ENCODE measurements around the gene NECTIN1.

NECTIN1 gene

DNA sequence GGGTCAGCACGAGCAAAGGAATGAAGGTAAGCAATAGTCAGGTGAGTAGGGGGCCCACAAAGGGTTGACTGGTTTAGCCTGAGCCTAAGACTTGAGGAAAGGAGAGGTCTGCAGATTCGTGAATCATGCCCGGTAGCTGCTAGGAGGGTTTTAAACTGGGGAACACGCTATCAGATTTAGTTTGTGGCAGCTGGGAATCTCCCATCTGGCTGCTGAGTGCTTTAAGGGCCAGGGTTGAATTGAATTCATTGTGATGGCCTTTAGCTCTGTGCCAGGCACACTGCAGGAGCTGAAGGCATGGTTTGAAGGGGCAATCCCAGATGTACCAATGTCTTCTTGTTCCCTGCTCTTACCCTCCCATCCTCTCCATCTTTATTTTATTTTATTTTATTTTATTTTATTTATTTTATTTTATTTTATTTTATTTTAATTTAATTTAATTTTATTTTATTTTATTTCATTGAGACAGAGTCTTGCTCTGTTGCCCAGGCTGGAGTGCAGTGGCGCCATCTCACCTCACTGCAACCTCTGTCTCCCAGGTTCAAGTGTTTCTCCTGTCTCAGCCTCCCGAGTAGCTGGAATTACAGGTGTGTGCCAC, 1.9 kb upstream of the NECTIN1 start:
- no peak for DNase-seq

DNA sequence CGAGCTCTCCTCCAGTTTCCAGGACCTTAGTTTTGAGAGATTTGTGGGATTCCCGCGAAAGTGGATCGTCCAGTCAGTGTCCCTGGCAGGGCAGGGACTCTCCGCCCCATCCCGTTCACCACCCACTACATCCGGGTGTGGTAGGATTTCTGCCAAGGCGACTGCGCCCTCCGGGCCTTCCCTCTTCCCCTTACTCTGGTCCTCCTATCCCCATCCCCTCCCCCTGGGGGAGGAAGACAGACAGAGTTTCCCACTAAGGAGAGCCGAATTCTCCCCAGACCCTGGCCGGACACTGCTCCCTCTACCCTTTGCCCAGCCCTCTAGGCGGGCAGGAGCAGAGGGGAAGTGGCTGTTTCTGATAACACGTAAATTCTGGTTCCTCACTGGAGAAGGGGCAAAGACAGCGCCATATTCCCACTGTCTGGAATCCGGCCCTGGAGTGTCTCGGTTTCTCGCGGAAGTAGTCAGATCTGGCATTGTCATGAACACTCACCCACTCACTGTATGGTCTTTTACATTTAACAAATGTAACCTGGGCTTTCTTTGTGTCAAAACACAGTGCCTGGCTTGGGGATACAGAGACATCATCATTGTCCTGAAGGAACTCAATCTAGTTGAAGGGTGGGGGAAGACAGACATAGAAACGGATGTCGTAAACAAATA, 1.1 kb upstream of the NECTIN1 start:
- no peak for DNase-seq

DNA sequence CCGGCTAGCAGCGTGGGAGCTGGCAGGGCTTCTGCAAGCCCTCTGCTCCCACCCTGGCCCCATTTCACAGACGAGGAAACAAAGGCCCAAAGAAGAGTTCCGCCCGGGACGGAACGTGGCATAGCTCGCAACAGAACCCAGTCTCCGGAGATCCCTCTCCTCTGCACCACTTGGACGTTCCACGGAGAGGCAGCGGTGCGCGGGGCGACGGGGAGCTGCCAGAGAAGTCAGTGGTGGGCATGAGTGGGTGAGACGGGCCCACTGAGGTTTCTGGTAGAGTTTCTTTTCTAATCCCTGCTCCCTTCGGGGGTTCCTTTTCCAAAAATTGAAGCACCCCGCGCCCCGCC, 554 bp upstream of the NECTIN1 start:
- DNase-seq: no peak

DNA sequence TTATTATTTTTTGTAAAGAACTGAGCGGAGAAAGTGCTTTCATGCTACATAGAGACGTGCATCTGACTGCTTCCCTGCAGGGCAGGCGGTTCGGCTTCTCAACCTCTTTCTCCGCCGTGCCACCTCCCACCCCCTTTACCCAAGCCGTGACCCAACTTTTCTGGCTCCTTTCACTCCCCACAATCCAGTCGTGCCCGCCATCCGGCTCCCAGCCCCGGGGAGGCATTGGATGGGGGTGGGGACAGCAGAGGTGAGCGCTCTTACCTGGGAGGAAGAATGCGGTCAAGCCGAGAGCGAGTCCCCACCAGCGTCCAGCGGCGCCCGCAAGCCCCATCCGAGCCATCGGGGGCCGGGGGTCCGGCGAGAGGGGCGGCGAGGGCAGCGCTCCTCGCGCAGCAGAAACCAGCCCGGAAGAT, 781 bp downstream of the NECTIN1 start:
- DNase-seq: peak; percentile 15

DNA sequence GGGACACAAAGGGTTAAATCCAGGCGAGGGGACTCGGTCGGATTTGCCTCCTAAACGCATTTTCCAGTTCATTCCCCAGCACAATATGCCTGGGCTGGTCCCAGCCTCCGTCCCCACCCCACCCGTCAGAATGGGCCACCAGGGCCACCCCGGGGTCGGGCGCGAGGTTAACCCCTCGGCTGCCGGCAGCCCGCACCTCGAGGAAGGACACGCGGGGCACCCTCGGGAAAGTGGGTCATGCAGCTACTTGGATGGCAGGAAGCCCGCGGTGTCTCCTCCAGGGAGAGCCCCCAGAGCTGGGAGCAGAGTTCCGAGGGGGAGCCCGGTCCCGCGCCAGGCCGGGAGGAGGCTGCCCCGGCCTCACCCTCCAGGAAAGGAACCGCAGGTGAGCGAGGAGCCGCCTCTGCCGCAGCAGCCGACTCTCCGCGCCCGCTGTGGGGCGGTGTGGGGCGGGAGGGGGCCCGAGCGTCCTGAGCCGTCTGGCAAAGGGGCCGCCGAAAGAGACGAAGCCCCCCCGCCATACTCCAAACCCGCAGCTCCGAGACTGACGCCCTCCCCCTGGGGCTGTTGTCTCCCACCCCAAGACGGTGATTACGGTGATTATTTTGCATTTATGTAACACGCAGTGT, 1.4 kb downstream of the NECTIN1 start:
- peak; percentile 39 for DNase-seq

DNA sequence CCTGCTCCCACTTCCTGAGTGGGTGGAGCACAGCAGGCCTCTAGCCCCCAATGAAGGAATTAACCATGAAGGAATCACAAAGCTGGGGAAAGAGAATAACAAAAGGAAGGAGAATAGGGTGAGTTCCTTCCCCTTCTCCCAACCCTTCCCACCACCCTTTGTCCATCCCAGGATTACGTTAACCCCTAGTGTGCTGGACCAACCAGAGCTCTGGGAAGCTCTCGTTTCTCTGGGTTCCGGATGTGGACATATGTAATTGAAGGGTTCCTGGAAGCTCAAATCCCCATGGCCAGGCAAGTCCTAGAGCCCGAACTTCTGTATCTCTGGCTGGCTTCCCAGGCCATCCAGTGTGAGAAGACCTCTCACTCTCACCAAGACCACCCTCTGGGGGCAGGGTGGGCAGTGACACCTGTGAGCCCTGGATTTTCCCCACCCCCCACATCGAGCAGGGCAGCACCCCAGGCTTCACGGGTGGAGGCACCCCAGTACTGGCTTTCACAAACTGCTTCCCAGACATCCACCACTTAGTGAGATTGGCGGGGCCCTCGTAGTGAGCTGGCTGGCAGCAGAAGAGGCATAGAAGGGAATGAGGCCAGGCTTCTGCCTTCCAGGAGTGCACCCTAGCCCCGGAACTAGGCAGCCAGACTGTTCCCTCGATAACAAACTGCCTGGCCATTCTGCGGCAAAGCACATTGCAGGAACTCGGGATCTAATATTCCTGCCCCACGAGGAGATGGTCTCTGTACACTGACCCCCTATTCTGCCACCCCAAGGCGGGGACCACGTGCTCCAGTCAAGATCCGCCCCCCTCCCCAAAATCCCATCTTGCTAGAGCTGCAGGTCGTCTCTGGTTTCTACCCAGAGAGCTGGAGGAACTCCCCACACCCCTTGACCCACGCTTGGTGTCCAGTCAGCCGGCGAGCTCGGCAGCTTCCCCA, 2.1 kb downstream of the NECTIN1 start:
- no peak for DNase-seq

DNA sequence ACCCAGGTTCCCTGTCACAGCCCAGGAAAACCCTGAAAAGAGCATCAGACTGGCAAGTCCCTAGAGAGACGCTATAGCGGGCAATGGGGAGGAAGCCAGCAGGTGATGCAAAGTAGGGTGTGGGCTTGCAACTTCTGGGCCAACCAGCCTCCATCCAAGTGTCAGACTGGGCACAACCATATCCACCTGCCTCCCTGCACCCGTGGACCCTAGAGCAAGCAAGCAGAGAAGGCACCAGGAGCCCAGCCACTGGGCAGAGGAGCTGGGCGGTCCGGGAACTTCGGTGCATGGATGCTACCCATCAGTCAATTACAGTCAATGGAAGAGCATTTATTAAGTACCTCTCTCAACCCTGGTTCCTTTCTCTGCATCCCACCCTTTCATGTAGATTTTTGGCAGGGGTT, 2.8 kb downstream of the NECTIN1 start:
- DNase-seq: no peak

DNA sequence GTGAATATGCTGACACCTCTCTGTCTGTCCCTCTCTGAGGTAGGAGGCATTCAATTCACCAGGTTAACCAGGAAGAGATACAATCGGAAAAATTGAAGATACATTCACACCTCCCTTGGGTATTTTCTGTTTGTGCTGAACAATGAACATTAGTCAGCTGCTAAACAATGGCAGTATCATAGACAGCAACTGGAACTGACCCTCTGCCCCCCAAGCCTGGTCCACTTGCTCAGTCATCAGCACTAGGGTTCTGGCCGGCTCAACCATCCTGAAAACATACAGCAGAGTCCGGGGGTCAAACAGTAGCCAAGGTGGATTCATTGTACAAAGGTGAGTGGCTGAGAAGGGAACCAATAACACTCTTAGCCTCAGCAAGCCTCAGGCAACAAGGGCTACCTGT, 4.0 kb downstream of the NECTIN1 start:
- no peak for DNase-seq

DNA sequence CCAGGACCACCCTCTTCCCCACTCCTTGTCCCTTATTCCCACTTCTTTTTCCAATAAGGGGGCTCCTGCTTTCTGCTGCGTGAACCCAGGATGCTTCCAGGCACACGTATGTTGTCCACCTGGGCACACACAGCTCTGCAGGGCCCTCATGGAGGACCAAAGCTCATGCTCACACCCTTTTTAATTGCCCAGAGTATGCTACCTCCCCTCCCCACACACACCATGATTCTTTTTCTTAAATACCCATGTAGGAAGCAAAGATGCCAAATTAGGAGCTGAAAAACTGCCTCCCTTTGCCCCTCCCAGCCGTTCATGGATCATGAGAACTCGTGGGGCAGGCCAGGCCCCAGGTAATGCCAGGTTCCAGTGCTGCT, 5.1 kb downstream of the NECTIN1 start:
- DNase-seq: no peak

DNA sequence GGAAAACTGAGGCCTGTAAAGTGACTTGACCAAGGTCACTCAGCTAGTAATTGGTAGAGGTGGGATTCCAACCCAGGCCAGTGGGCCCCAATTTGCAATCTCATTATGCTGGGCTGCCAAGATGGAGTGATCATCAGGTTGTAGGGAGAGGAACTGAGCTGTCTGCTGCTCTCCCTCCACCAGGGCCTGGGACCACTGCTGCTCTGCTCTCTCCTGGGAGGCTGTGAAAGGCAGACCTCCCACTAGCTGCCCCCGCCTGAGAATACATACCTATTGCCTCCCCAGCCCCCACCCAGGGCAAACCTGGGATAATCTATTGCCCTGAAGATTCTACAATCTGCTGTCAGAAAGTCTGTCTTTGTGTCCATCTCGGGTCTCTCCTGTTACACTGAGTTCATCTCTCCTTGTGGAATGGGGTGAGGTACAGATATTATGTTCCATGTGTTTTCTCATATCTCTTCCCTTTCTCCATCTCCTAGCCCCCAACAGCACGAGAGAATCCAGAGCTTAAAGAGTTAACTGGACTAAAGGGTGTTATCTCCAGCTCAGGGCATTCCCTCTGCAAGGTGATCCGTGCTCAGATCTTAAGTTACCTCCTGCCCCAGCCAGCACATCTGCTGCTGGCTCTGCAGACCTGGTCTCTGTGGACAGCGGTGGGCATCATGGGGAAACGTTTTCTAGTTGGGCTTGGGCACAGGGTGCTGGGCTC, 5.6 kb downstream of the NECTIN1 start:
- no peak for DNase-seq

DNA sequence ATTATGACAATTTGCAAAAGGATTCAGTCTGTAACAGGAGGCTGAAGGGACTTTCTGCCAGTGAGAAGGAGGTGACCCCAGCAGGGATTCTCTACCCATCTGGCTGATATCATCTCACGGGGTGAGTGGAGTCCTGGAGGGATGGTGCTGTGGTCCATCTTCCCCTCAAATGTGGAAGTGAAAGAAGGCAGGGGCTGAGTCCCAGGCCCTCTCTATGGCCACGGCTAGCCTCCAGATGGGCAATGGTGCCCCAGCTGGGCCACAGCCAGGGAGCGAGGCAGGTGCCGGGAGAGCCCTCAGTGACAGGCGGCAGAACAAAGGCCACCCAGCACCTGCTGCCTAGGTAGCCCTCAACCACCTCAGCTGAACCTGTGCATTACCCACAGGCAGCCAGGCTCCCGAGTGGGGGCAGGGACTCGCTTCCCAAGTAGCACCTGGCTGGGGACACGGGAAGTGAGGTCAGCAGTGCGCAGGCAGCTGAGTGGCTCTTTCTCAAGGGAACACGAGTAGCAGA, 6.7 kb downstream of the NECTIN1 start:
- DNase-seq: no peak

DNA sequence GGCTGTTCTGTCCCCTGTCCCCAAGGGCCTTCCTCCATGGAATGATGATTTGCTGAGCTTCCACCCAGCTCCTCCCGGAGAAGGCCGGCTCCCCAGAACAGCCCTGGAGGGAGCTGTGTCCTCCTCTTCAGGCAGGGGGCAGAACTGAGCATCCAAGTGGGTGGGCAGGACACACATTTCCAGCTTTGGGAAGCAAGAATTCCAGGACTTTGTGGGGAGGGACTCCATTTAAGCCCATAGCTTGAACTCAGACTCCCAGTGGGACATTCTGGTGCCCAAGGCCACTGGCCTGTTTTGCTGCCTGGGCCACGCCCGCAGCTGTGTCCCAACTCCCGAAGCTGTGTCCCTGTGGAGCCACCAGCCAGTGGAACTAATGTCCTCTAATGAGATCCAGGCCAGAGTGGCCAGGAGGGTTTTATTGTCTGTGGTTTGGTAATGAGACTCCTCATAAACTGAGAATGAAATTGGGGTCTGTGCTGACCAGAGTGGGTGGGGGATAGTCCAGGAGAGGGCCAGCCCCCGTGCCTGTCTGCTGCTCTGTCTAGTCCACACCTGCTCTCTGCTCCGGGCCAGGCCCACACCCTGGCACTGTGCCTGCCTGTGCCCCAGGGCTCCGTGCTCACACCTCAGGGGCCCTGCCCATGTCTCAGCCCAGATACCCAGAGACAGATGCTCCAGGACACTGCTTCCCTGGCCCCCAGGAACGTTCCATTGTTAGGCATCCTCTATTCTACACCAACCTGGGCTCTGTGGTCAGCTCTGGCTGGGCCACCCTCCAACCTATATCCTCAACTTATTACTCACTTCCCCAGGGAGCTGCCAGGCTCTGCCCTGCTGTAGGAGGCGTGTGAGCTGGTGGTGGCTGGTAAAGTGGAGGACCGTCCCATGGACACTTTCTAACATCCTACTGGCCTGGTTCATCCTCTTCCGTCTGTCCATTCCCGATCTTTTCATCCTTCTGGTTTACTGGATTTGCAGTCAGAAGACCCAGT, 7.6 kb downstream of the NECTIN1 start:
- DNase-seq: no peak

DNA sequence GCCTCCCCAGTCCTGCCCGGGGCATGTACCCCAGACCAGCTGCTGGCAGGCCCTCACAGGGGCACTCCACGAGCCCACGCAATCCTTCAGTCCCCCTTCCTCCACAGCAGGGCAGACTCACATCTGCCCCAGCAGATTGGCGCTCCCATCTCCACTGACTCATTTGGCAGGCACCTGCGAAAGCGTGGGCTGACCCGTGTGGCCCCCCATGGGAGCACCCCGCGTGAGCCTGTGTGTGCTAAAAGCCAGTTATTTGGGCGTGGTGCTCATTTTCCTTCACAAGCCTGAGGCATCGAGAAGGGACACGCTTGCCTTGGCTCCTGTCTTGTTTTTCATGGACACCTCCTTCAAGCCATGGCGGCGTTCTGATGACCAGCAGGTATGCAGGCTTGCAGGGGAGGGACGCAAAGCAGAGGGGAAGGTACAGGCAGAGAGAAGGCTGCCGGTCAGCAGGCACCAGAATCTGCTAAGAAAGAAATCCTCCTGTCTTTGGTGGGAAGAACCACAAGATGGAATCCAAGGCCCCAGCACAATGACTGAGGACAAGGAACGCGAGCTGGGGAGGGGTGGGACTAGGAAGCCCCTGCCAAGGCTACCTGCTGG, 8.6 kb downstream of the NECTIN1 start:
- DNase-seq: no peak

DNA sequence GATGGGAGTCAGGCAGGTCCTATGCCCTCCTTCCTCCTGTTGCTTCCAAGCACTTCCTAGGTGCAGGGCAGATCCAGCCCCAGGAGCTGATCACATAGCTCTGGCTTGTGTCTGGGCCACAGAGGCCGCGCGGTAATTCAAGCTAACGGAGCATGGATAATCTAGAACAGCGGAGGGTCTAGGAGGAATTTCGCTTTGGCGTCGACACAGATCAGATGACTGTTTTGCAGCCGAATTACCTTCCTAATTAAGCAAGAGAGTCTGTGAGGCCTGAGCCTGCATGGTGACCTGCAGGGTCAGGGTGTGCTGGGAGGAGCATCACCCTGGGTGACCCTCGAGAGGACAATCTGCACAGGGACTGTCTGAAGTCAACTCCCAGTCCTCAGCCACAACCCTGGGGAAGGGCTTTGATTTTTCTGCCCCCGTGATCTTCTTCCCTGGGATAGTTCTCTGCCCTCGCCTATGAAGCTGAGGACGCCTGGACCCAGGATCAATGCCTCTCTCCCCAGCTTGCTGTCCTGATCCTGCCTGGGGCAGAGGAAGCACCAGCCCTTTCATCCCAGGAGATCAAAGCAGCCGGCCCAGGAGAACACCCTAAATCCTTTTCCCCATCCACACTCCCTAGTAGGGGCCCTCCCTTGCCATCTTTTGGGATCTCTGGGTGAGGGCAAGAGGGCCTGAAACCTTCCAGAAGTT, 11.0 kb downstream of the NECTIN1 start:
- DNase-seq: no peak

DNA sequence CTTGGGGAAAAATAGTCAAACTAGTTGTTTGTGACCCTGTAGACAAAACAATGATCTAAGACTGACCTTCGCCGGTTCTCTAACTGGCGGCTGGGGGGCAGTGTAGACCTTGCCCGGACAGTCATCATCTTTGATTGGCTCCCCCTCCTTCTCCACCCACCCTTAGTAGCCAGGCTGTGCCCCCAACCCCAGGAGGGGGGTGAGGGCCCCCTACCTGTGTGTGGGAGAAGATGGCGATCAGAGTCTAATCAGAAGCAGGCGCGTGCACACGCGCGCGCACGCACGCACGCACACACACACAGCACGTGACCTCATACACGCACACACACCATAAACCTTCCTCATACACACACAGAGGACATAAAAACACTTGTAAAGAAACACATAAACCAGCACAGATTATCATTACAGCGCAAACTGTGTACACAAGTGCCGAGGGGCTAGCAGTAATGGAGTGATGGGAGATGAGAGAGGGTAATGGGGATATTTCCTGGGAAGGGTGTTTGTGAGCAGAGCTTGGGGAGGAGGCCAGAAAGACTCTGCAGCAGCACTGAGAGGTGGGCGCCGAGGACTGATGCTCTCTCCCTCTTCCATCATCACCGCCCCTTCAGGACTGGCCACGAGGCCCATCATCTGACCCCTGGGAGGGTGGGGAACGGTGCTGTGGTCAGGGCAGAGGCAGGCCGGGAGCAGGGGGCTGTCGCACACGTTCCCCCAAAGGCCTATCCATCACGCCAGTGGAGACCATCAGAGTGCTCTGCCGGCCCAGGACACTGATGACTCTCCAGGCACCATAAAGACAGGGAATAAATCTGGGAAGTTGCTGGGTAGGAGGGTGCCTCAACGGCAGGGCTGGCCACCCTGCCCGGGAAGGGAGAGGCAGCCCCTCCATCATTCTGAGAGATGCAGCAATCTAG, 12.2 kb downstream of the NECTIN1 start:
- DNase-seq: no peak

DNA sequence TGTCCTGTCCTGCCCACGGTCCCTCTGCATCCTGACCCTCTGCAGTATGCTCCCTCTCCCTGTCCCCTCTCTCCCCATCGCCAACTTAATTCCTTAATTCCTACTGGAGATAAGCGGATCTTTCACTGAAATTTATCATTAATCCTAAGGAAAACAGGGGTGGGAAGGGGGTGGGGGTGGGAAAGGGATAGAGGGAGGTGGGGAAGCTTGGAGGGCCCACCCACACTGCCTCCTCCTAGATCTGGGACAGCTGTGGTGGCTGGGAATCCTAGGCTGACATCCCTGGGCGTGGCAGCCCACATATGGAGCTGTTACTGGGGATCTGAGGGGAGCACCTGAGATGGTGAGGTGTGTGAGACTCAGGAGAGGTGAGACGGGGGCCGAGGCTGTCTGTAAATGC, 14.4 kb downstream of the NECTIN1 start:
- DNase-seq: no peak

DNA sequence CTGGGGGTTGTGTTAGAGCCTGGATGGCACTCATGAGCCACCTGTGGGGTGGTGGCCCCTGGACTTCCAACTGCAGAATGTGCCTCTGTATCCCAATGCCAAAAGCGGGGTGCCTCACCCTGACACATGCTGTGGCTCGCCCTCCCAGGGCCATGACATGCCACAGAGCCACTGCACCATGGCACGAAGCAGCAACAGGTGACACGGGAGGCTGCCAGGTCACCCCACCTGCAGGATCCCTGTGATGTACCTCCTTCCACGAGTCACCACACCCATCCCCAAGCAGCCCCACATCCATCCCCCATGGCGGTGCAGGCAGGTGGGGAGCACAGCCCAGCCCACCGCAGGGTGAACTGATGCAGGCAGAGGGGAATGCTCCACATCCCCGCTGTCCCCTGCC, 14.8 kb downstream of the NECTIN1 start:
- DNase-seq: no peak

DNA sequence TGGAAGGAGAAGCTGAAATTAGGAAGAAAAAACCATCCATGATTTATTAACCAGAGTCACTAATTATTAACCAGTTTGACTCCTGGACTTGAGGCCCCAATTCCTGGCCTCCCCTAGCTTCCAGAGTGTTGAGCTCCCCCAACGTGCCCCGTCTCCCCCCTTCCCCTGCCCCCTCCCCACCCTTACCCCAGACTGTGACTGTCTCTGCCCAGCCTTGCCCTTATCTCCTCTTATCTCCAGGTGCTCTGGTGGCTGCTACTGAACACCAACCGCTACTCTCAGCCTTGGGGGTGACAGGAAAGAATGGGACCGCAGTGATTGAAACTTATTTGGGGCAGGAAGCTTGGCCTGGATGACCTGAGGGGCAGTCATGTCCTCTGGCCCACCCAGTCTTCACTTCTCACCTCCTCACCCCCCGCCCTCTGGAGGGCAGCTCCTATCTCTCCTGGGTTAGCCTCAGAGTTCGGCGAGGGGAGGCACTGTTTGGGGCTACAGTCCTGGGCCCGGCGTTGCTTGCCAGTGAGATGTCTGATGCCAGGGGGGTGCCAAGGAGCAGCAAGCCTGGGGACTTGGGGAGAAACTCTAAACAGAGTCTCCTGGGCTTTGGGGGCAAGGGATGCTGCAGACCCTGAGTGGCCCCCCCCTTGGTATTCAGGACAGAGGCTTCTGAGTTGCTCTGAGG, 15.5 kb downstream of the NECTIN1 start:
- no peak for DNase-seq
